Measurements from ENCODE around the gene LYPLA2. TPM values are rescaled to one million over a fixed set of nuclear protein-coding genes. Genes with fewer than 3 reads are reported as not detected.

Gene LYPLA2
- total RNA-seq, 2 experiments from 2014 or later, result 37.4 to 37.7 TPM

- Mint-ChIP-seq H3K27me3 (no peaks in the 10 kb centered on the region), H3K4me3 (peak overlapping the region; percentile 54), H3K27ac (peak overlapping the region; percentile 49), H3K9me3 (no peaks in the 10 kb centered on the region), H3K36me3 (ENCODE audit: low read depth) (peaks cover 22% of the 10 kb centered on the region), H3K4me1 (ENCODE audit: low read depth) (peaks cover 14% of the 10 kb centered on the region)
- H3K4me1 ChIP-seq (ENCODE audit: insufficient read depth, low read length), result peaks cover 26% of the 10 kb centered on the region
- no peak overlapping the region for H3K4me3 ChIP-seq (ENCODE audit: low read length)
- POLR2A ChIA-PET, result interaction anchor here (0.8 kb wide), 1 partner anchor 22 kb away, joined by 3 read pairs; the partner anchor contains the start of gene HMGCL
- ATAC-seq (ENCODE audit: poor library complexity) (no peak), DNase-seq (no peak)
- H3K27me3 ChIP-seq (ENCODE audit: control insufficient read depth in 1 of 2, insufficient read depth in 2 of 2, low read length in 2 of 2), result no peaks in the 10 kb centered on the region
- CTCF ChIA-PET, result no interaction called here
- intact Hi-C loops (cut with DNase I, micrococcal nuclease), result loop anchor here in 1 of 2 experiments (2.0 to 10.0 kb wide), 4 partner anchors 21 to 439 kb away; partner anchors contain the start of genes HMGCL, PNRC2 and ZNF436
- H3K36me3 ChIP-seq (ENCODE audit: insufficient read depth, low read length), result peaks cover 7% of the 10 kb centered on the region
- H3K9me3 ChIP-seq (ENCODE audit: control insufficient read depth in 1 of 2, insufficient read depth in 1 of 2, low read length in 2 of 2), result no peaks in the 10 kb centered on the region
- TF ChIP-seq CTCF (IDR thresholded peaks at IDR 0.05), result no peak
- no peak overlapping the region for H3K27ac ChIP-seq (ENCODE audit: low read depth in 1 of 2, low read length in 2 of 2)
Observed at GRCh38 chr1:23803674-23804073, 12.7 kb downstream of the LYPLA2 start.

GRCh38 chr1:23804183-23804835 lies 13.4 kb downstream of the LYPLA2 start:
- intact Hi-C loops (cut with DNase I, micrococcal nuclease), result loop anchor here in 1 of 2 experiments (5.0 to 10.0 kb wide), 3 partner anchors 33 to 440 kb away; partner anchors contain the start of genes PNRC2 and ZNF436
- H3K36me3 Mint-ChIP-seq (ENCODE audit: low read depth), result peaks cover 22% of the 10 kb centered on the region
- no peak for ATAC-seq (ENCODE audit: poor library complexity)
- peaks cover 7% of the 10 kb centered on the region for H3K36me3 ChIP-seq (ENCODE audit: insufficient read depth, low read length)
- H3K4me1 ChIP-seq (ENCODE audit: insufficient read depth, low read length), result peaks cover 19% of the 10 kb centered on the region
- H3K27ac Mint-ChIP-seq, result peak overlapping the region; percentile 49
- TF ChIP-seq CTCF (IDR thresholded peaks at IDR 0.05), result no peak
- H3K4me3 ChIP-seq (ENCODE audit: low read length), result no peak overlapping the region
- H3K4me1 Mint-ChIP-seq (ENCODE audit: low read depth), result peaks cover 14% of the 10 kb centered on the region
- ChIA-PET CTCF (no interaction called here), POLR2A (interaction anchor here (0.8 kb wide), 1 partner anchor 21 kb away, joined by 3 read pairs; the partner anchor contains the start of gene HMGCL)
- peak overlapping the region; percentile 54 for H3K4me3 Mint-ChIP-seq
- no peaks in the 10 kb centered on the region for H3K27me3 ChIP-seq (ENCODE audit: control insufficient read depth in 1 of 2, insufficient read depth in 2 of 2, low read length in 2 of 2)
- no peak for DNase-seq
- no peaks in the 10 kb centered on the region for H3K9me3 Mint-ChIP-seq
- no peaks in the 10 kb centered on the region for H3K9me3 ChIP-seq (ENCODE audit: control insufficient read depth in 1 of 2, insufficient read depth in 1 of 2, low read length in 2 of 2)
- no peaks in the 10 kb centered on the region for H3K27me3 Mint-ChIP-seq
- H3K27ac ChIP-seq (ENCODE audit: low read depth in 1 of 2, low read length in 2 of 2), result no peak overlapping the region

- POLR2A ChIA-PET, result no interaction called here
- Histone ChIP-seq H3K9me3 (ENCODE audit: control insufficient read depth in 1 of 2, insufficient read depth in 1 of 2, low read length in 2 of 2) (no peaks in the 10 kb centered on the region), H3K27ac (ENCODE audit: low read depth in 1 of 2, low read length in 2 of 2) (no peak overlapping the region), H3K36me3 (ENCODE audit: insufficient read depth, low read length) (peaks cover 7% of the 10 kb centered on the region), H3K4me1 (ENCODE audit: insufficient read depth, low read length) (peaks cover 19% of the 10 kb centered on the region), H3K4me3 (ENCODE audit: low read length) (no peak overlapping the region), H3K27me3 (ENCODE audit: control insufficient read depth in 1 of 2, insufficient read depth in 2 of 2, low read length in 2 of 2) (no peaks in the 10 kb centered on the region)
- Mint-ChIP-seq H3K9me3 (no peaks in the 10 kb centered on the region), H3K27ac (no peak overlapping the region), H3K4me1 (ENCODE audit: low read depth) (peaks cover 16% of the 10 kb centered on the region), H3K36me3 (ENCODE audit: low read depth) (peaks cover 28% of the 10 kb centered on the region), H3K27me3 (no peaks in the 10 kb centered on the region), H3K4me3 (no peak overlapping the region)
- ATAC-seq (ENCODE audit: poor library complexity) (no peak), DNase-seq (no peak)
- intact Hi-C loops (cut with DNase I, micrococcal nuclease), result loop anchor here in 1 of 2 experiments (10.0 kb wide), 2 partner anchors 150 to 440 kb away; partner anchors contain the start of genes PNRC2 and ZNF436
- no peak for TF ChIP-seq CTCF (IDR thresholded peaks at IDR 0.05)
- CTCF ChIA-PET, result no interaction called here
Observed at GRCh38 chr1:23805025-23805424, 14.1 kb downstream of the LYPLA2 start.
